K562 (cell line): ENCODE measurements around the gene IGF1R. TPM values are rescaled to one million over a fixed set of nuclear protein-coding genes. Genes with fewer than 3 reads are reported as not detected.

ENCODE experiments used
- ATAC-seq: fragments of 200-7000 bp; cut with Tn5 transposase; 3 replicates; pipeline ENCODE4 v1.9.1; 2020; ENCODE audit warnings: moderate library complexity
- BruUV-seq: library from RNA; stranded (reverse); fragments of 400-500 nt; replicated peaks from 2 replicates; lab custom pipeline; 2021; lab: Mats Ljungman, UMichigan
- CTCF ChIA-PET: fragments of 300-600 bp; formaldehyde crosslinking; extraction: SDS; loops from one replicate; lab custom pipeline; 2021; ENCODE audit warnings: low intra/inter-chr PET ratio; lab: Yijun Ruan, JAX
- POLR2A ChIA-PET: fragments of 300-600, 350-650 bp; sonication (Branson Sonifier 250); formaldehyde crosslinking; extraction: SDS; loops from one replicate; lab custom pipeline; 2021; ENCODE audit warnings: antibody characterized with exemption, inconsistent platforms; lab: Yijun Ruan, JAX
- DNase-seq, 4 experiments: peaks; one replicate each; pipeline versions ENCODE4 v3.0.0 to v3.0.0-alpha.2; 2011 to 2018; ENCODE audit warnings: low spot score in 3 of 4, mixed read lengths in 3 of 4; ENCODE audit errors: extremely low read depth in 1 of 4
- FAIRE-seq: peaks from 2 replicates; lab custom pipeline; 2011; peaks lifted over from hg19 to GRCh38; lab: Jason Lieb, UNC
- H2AFZ ChIP-seq: 2 replicates; pipeline ENCODE4 v1.6.0; 2011; ENCODE audit warnings: low read depth, low read length, control low read depth, inconsistent platforms
- H3K27ac ChIP-seq: fragments of 200-600 bp; 3 replicates; pipeline ENCODE4 v1.8.0; 2011; ENCODE audit warnings: low read depth, mild to moderate bottlenecking, control low read depth, inconsistent platforms, low read length, moderate library complexity, mixed read lengths; ENCODE audit errors: extremely low read depth
- H3K27me3 ChIP-seq, 2 experiments: fragments of 300-600 bp in 1 of 2; 2 replicates in 1 of 2; 3 replicates in 1 of 2; pipeline versions ENCODE4 v1.6.0 to v1.8.0; 2011; ENCODE audit warnings: inconsistent platforms in 2 of 2, low read length in 2 of 2, mild to moderate bottlenecking in 1 of 2, mixed read lengths in 1 of 2, moderate library complexity in 1 of 2; ENCODE audit not compliant: control insufficient read depth in 2 of 2, insufficient read depth in 2 of 2
- H3K36me3 ChIP-seq: fragments of 300-600 bp; 3 replicates; pipeline ENCODE4 v1.8.0; 2011; ENCODE audit warnings: mild to moderate bottlenecking, low read length, inconsistent platforms; ENCODE audit not compliant: control insufficient read depth, insufficient read depth
- H3K4me1 ChIP-seq, 2 experiments: fragments of 200-600 bp in 1 of 2; replicated peaks in 1 of 2; 2 replicates in 1 of 2; 3 replicates in 1 of 2; pipeline versions ENCODE4 v1.5.1 to v1.8.0; 2011; ENCODE audit warnings: inconsistent platforms in 2 of 2, low read length in 2 of 2, mild to moderate bottlenecking in 1 of 2, mixed read lengths in 1 of 2, moderate library complexity in 1 of 2; ENCODE audit not compliant: control insufficient read depth in 2 of 2, insufficient read depth in 2 of 2
- H3K4me2 ChIP-seq: 2 replicates; pipeline ENCODE4 v1.6.1; 2011; ENCODE audit warnings: low read length, control low read depth, inconsistent platforms, mixed read lengths; ENCODE audit not compliant: insufficient read depth
- H3K4me3 ChIP-seq: fragments of 200-600 bp; sonication (generic), shearing (Covaris generic); 2 replicates; pipeline ENCODE4 v1.5.1; 2016; ENCODE audit warnings: control low read depth, inconsistent platforms
- H3K79me2 ChIP-seq: fragments of 200-600 bp; 3 replicates; pipeline ENCODE4 v1.8.0; 2011; ENCODE audit warnings: low read length, inconsistent platforms; ENCODE audit not compliant: control insufficient read depth, insufficient read depth
- H3K9ac ChIP-seq, 2 experiments: 2 replicates each; pipeline versions ENCODE4 v1.6.0 to v1.6.1; 2011; ENCODE audit warnings: low read depth in 2 of 2, low read length in 2 of 2, control low read depth in 1 of 2, inconsistent platforms in 1 of 2, mild to moderate bottlenecking in 1 of 2, mixed read lengths in 1 of 2; ENCODE audit not compliant: insufficient read depth in 1 of 2
- H3K9me1 ChIP-seq: one replicate; pipeline ENCODE4 v1.6.0; 2011; ENCODE audit warnings: inconsistent platforms, mild to moderate bottlenecking, low read length, moderate library complexity; ENCODE audit not compliant: control insufficient read depth, insufficient read depth
- H3K9me3 ChIP-seq: replicated peaks from 2 replicates; pipeline ENCODE4 v1.5.1; 2011; ENCODE audit warnings: low read depth, low read length, inconsistent platforms; ENCODE audit not compliant: control insufficient read depth, insufficient read depth
- H4K20me1 ChIP-seq: replicated peaks from 2 replicates; pipeline ENCODE4 v1.6.1; 2011; ENCODE audit warnings: low read length, inconsistent platforms, mixed read lengths; ENCODE audit not compliant: control insufficient read depth, insufficient read depth
- LCOR ChIP-seq: sonication (generic); formaldehyde crosslinking; IDR thresholded peaks from 2 replicates; pipeline ENCODE4 v1.8.0; 2022; ENCODE audit warnings: mild to moderate bottlenecking, missing genetic modification reagents
- TSHZ1 ChIP-seq: fragments of 250-450 bp; sonication (Bioruptor Pico); IDR thresholded peaks from 2 replicates; pipeline ENCODE4 v1.4.0; 2020; ENCODE audit warnings: mild to moderate bottlenecking, moderate library complexity
- WGBS: fragments of 100-300 bp; shearing (Covaris generic); methylation state at CpG from one replicate; pipeline ENCODE4 v1.1.6; 2016; ENCODE audit warnings: low coverage, mixed read lengths; ENCODE audit not compliant: insufficient coverage; ENCODE audit errors: missing lambda C conversion rate; 5-methylcytosine and 5-hydroxymethylcytosine counted together
- in situ Hi-C: fragments of 300-500 bp; cut with MboI; formaldehyde crosslinking; loops from 4 replicates; pipeline ENCODE4 v1.15.0; 2018; ENCODE audit warnings: inconsistent platforms, mixed read lengths
- intact Hi-C: fragments of 100-400 bp; cut with micrococcal nuclease; formaldehyde crosslinking; loops from 2 replicates; pipeline ENCODE4 v1.14.2; 2022
- polyA plus RNA-seq, 8 experiments: library from polyadenylated mRNA; depleted of rRNA in 4 of 8; stranded (reverse) in 5 of 8; unstranded in 3 of 8; fragments of >200 nt; fragmentation: Nextera tagmentation in 2 of 8; fragmentation: Illumina TruSeq in 1 of 8; extraction: Ambion mirVana in 2 of 8; extraction: Trizol in 1 of 8; gene quantifications; 2 replicates each; pipeline versions ENCODE4 v1.2.1 to v1.2.3, GENCODE V29; 2011 to 2014; ENCODE audit warnings: inconsistent platforms in 1 of 8, missing spikeins in 1 of 8
- total RNA-seq, 7 experiments: library from RNA; depleted of rRNA in 6 of 7; stranded (reverse); fragments of >200 nt in 6 of 7; fragmentation: Illumina TruSeq in 2 of 7; extraction: Trizol in 2 of 7; gene quantifications; 2 replicates each; pipeline versions ENCODE4 v1.2.1 to v1.2.3, GENCODE V29; 2011 to 2021; ENCODE audit warnings: low replicate concordance in 1 of 7

IGF1R gene
- total and polyA plus RNA-seq, 9 of the 15 experiments (the other 6 are each of a cell fraction or from before 2014, with no cell fraction given), result 0.35 to 8.0 (median 1.6) TPM

- in situ Hi-C loops, result no loop called here
- Histone ChIP-seq H3K4me3 (no peak overlapping the region), H3K9ac (no peak overlapping the region), H3K4me1 (no peaks in the 10 kb centered on the region), H3K27ac (no peak overlapping the region), H4K20me1 (no peaks in the 10 kb centered on the region), H3K36me3 (no peaks in the 10 kb centered on the region), H3K27me3 (peaks cover 5 to 21% of the 10 kb centered on the region in 2 experiments; a peak in 4 of 5 replicates), H3K9me3 (no peaks in the 10 kb centered on the region), H3K9me1 (no peaks in the 10 kb centered on the region), H2AFZ (no peak overlapping the region), H3K79me2 (no peaks in the 10 kb centered on the region), H3K4me2 (no peak overlapping the region)
- TF ChIP-seq LCOR (CRISPR knock-in tag) (no peak), TSHZ1 (CRISPR knock-in tag) (no peak)
- no peak for ATAC-seq
- BruUV-seq, result no TSS peak
- CTCF ChIA-PET, result no interaction called here
- intact Hi-C loops, result no loop called here
- FAIRE-seq, result no peak
- DNase-seq, result no peak
- POLR2A ChIA-PET, result no interaction called here
- whole genome bisulfite sequencing, result 8% methylated on average over 4 of the region's 4 CpGs
Measured at GRCh38 chr15:98626153-98626552, 22.2 kb upstream of the IGF1R start.
